ENCODE data around the gene ABHD3.
A peak's percentile ranks its signal among the peaks of the same experiment; 100 is the strongest.
"Not testable (repeated sequence)": the region's sequence is repeated elsewhere in the genome, so short reads cannot be mapped to it uniquely, and the experiment has no call there.

Gene ABHD3

DNA sequence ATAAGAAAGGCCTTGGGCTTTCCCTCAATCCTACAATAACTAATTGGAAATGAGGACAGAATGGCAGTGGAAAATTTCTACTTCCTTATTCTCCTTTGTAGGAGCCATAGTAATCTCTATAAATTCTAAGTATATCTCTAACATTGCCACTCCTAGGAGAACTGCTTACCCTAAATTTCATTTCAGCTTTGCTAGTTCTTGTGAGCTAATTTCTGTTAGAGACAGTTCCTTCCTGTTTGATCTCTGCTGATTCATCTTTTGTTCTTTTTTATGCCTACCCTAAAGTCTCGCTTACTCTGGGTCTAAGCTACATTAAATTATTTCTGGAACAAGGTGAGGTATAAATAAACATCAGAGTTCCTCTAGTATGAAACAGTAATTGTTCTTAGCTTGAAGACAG lies 25.7 kb downstream of the ABHD3 start:
- TF ChIP-seq, protein P1, sequence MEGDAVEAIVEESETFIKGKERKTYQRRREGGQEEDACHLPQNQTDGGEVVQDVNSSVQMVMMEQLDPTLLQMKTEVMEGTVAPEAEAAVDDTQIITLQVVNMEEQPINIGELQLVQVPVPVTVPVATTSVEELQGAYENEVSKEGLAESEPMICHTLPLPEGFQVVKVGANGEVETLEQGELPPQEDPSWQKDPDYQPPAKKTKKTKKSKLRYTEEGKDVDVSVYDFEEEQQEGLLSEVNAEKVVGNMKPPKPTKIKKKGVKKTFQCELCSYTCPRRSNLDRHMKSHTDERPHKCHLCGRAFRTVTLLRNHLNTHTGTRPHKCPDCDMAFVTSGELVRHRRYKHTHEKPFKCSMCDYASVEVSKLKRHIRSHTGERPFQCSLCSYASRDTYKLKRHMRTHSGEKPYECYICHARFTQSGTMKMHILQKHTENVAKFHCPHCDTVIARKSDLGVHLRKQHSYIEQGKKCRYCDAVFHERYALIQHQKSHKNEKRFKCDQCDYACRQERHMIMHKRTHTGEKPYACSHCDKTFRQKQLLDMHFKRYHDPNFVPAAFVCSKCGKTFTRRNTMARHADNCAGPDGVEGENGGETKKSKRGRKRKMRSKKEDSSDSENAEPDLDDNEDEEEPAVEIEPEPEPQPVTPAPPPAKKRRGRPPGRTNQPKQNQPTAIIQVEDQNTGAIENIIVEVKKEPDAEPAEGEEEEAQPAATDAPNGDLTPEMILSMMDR (IDR thresholded peaks at IDR 0.05; ENCODE audit: low read depth, low read length) = no peak
- no peaks in the 10 kb centered on the region for H3K27me3 ChIP-seq
- H3K4me3 ChIP-seq (ENCODE audit: low read depth, low read length) = no peak overlapping the region
- H3K4me1 ChIP-seq = no peaks in the 10 kb centered on the region
- DNase-seq = no peak
- no peaks in the 10 kb centered on the region for H3K9me3 ChIP-seq
- no peaks in the 10 kb centered on the region for H3K36me3 ChIP-seq

- not testable (repeated sequence) for H3K9me3 ChIP-seq; H3K4me3 ChIP-seq (ENCODE audit: low read depth, low read length); H3K36me3 ChIP-seq; H3K4me1 ChIP-seq; H3K27me3 ChIP-seq; DNase-seq
Observed at GRCh38 chr18:21675354-21675753, 29.2 kb downstream of the ABHD3 start.

DNA sequence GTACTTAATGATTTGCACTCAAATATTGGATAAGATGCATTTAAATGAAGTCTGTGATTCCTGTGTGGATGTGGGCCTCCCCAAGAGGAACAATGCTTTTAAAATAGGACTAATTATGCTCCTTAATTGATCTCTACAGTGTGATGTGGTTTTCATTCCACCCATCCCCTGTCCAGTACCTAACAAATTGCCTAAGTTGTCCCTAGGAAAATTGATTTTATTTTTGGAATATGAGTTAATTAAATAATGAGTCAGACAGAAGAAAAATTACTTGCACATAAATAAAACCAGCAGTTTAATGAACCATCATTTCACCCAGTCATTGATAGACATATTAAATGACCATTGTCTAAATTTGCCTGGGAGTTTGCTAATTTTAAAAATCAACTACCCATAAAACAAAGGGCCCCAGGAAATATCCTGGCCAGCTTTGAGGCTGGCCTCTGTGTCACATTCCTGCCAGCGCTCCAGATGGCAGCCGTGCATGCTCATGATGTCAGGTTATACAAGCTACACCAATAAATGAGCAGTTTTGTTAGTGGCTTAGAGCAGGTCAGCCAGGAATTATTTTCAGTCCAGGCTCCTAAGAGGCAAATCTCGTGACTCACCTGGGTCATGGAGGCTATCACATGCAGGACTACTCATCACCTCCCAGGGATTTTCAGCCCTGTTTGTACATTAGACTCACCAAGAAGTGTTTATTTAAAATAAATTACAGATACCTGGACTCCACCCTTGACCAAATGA lies 31.9 kb downstream of the ABHD3 start:
- peak; percentile 13 for DNase-seq
- Histone ChIP-seq H3K27me3 (no peaks in the 10 kb centered on the region), H3K9me3 (no peaks in the 10 kb centered on the region), H3K4me1 (no peaks in the 10 kb centered on the region), H3K36me3 (no peaks in the 10 kb centered on the region), H3K4me3 (ENCODE audit: low read depth, low read length) (no peak overlapping the region)
- TF ChIP-seq, protein P1 (IDR thresholded peaks at IDR 0.05; ENCODE audit: low read depth, low read length) = no peak

DNA sequence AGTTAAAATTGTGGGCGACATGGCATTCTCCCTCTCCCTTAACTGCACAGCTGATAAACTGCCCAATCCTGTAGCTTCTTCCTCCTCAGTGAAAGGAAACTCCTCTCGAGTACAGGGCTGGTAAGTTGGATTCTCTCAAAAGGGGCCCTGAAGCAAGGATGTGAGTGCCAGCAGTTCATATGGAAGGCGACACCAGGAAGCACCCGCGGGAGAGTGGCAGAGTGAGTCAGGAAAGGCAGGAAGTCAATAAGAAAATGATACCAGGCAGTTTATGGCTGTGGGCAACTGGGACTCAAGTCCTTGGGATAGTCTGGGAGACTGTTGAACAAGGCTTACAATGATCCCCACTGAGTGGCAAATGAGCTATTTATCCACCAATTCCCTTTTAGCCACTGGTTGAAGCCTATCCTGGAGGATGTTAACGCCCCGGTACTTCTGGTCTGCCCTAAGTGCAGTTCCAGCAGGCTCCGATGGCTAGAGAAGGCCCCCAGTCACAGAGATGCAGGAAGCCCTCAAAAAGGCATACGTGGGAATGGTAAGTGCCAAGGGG lies 34.8 kb downstream of the ABHD3 start:
- no peak for DNase-seq
- H3K4me1 ChIP-seq = no peaks in the 10 kb centered on the region
- no peak overlapping the region for H3K4me3 ChIP-seq (ENCODE audit: low read depth, low read length)
- no peaks in the 10 kb centered on the region for H3K36me3 ChIP-seq
- H3K9me3 ChIP-seq = no peaks in the 10 kb centered on the region
- TF ChIP-seq, protein P1 (IDR thresholded peaks at IDR 0.05; ENCODE audit: low read depth, low read length) = no peak
- H3K27me3 ChIP-seq = no peaks in the 10 kb centered on the region

- TF ChIP-seq, protein P1 (IDR thresholded peaks at IDR 0.05; ENCODE audit: low read depth, low read length) = no peak
- Histone ChIP-seq H3K27me3 (no peaks in the 10 kb centered on the region), H3K9me3 (no peaks in the 10 kb centered on the region), H3K36me3 (no peaks in the 10 kb centered on the region), H3K4me1 (no peaks in the 10 kb centered on the region), H3K4me3 (ENCODE audit: low read depth, low read length) (no peak overlapping the region)
- no peak for DNase-seq
Observed at GRCh38 chr18:21664069-21664468, 40.5 kb downstream of the ABHD3 start.

GRCh38 chr18:21663578-21663977 lies 41.0 kb downstream of the ABHD3 start:
- Histone ChIP-seq H3K4me1 (no peaks in the 10 kb centered on the region), H3K9me3 (no peaks in the 10 kb centered on the region), H3K36me3 (no peaks in the 10 kb centered on the region), H3K27me3 (no peaks in the 10 kb centered on the region), H3K4me3 (ENCODE audit: low read depth, low read length) (no peak overlapping the region)
- DNase-seq = no peak
- TF ChIP-seq, protein P1 (IDR thresholded peaks at IDR 0.05; ENCODE audit: low read depth, low read length) = no peak
